ENCODE data around the gene TTC7B. TPM values are rescaled to one million over a fixed set of nuclear protein-coding genes. Genes with fewer than 3 reads are reported as not detected.

Gene TTC7B
- total RNA-seq, 1 donor from 2014 or later, result 5.0 TPM

DNA sequence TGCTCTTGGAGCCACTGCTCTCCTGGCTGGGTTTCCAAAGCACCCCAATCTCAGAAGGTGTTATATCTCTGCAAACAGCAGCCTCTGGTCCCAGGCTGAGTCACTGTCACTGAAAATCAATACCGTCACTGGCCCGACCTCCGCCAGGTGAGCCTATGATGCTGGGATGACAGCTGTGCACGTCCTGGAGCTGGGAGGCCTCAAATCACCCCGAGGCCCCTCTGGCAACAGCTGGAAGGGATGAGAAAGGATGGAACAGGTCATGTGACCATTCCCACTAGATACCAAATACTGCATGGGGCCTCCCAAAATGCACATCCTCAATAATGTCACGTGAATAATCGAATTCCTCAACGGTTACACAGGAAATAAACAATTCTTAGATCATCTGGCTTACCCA lies 190.8 kb downstream of the TTC7B start:
- intact Hi-C loops (cut with micrococcal nuclease), result no loop called here

DNA sequence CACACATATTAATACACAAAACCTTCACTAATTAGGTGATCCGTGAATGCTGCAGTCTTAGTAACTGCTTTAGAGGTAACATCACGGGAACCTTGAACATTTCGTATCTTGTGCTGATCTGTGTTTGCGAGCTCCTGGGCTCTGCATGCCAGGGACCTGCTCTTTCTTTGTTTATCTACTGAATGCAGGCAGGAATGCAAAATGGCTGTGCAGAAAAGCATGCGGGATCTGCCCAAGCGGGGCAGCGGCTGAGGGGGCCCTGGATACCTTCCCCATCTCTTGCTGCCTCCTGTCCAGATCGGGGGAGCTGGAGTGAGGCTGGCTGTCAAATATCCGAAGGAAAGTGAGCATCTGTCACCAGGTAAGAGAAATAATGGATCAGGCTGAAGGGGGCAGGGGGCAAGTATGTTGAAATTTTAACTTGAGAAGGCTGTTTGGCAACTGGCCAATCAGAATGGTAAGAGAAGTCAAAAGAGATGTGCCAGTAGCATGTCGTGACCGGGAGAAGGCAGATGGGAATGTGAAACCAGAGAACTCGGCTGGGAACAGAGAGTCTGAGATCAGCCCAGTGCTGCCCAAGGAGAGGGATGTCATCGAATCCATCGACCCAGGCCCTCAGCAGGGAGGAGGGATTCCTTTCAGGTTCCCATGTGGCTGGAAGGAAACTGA lies 191.4 kb downstream of the TTC7B start:
- intact Hi-C loops (cut with micrococcal nuclease), result no loop called here

DNA sequence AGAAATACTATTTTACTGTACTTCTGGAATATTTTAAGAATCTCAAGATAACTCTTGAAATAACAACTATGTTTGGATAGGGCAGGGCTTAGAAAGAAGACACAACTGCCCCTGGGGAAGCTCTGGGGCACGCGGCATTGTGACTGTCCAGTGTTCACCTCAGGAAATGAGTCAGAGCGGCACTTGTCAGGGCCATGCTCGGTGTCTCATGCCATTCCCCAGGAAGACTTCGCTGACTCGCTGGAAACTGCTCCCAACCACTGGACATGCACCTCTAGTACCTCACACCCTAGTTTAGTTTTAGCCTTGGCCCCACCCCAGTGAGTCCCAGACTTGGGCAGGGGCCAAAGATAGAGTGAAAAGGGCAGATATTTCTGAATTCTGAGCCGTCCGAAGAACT lies 192.0 kb downstream of the TTC7B start:
- intact Hi-C loops (cut with micrococcal nuclease), result no loop called here

DNA sequence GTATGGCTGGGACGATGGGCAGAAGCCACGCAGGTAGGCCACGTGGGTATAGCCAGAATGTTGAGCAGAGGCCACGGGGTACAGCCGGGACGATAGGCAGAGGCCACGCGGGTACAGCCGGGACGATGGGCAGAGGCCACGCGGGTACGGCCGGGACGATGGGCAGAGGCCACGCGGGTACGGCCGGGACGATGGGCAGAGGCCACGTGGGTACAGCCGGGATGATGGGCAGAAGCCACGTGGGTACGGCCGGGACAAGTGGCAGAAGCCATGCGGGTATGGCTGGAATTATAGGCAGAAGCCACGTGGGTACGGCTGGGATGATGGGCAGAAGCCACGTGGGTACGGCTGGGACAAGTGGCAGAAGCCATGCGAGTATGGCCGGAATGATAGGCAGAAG lies 195.0 kb downstream of the TTC7B start:
- intact Hi-C loops (cut with micrococcal nuclease), result no loop called here

DNA sequence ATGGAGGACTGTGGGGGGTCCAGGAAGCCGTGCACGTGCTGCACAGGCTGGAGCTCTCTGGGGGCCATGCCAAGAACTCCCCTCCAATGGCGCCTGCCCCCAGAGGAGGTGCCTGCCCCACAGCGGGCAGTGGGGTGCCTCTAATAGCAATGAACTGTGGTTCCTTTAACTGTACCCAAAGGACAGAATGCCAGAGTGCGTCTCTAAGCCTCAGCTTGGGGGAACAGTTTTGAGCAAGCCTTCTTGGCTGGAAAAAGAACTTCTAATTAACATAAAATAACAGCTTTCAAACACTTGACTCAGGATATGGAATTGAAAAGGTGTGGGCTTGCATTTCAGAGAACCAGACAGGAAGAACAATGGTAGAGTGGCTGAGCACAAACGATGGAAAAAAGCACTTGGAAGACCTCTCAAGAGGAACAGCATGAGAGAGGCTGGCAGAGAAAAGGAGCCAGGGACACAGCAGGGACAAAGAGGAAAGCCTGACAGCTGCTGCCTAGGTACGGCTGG lies 195.6 kb downstream of the TTC7B start:
- intact Hi-C loops (cut with micrococcal nuclease), result no loop called here

DNA sequence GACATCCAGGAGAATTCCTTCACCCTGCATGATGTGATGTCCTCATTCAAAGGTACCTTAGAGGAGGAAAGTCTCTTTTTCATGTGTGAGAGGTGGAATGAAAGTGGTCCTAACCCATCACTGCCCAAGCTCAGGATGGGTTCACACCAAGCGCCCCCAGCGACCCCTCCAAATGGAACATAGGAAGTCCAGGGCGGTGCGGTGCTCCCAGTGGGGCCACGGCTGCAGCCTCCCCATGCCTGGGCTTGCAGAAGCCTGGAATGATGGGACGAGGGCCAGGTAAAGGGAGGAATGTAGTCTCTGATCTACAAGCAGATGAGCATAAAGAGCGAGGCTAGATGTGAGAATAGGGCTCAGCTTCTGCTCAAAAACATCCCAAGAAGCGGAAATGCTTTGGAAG lies 196.3 kb downstream of the TTC7B start:
- intact Hi-C loops (cut with micrococcal nuclease), result no loop called here

DNA sequence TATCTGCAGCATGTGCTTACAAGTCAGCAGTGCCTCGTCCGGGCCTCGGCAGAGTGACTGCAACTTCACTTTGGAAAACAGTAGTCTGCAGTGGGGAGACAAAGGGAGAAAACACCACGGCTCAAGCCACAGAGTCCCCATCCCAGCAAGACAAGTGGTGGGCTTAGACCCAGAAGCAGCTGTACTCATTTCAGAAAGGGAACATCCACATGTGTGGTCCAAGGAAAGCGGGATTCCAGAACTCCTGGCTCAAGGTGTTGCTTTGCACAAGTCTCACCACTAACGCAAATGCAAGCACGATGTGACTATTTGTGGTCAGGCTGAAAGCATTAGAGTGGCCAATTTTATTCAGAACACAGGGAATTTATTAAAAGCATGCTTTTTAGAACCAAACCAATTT lies 198.3 kb downstream of the TTC7B start:
- intact Hi-C loops (cut with micrococcal nuclease), result no loop called here

DNA sequence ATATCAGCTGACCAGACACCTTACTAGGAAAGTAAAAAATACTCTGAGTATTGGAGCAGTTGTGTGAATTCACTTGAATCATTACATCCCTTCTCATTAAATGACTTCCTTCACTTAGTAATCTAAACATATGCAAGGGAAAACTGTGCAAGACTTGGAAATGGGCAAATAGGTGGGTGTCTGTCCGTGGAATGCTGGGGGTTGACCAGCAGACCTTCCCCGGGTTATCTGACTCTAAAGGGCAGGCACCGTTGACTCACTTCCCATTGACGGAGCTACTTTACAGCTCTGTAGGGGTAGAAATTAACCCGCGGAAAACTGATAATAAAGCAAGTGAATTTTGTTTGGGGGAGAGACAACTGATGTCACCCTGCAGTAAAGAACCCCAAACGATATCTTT lies 199.3 kb downstream of the TTC7B start:
- intact Hi-C loops (cut with micrococcal nuclease), result no loop called here

DNA sequence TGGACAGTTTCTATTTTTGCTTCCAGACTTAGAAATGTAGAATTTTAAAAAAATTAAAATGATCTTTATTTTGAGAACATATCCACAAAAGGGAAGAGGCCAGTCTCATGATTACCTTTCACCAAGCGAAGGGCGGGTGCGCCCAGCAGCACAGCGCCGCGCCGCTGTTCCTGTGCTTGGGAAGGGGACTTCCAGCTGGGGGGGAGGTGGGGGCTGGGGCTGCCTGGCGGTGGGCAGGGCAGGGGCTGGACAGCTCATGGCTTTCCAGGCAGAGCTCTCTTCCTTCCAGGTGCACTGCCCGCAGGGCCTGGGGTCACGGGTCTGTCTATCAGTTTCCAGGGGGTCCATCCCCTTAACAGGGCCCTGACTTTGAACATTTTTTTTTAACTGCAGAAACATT lies 199.9 kb downstream of the TTC7B start:
- intact Hi-C loops (cut with micrococcal nuclease), result no loop called here

DNA sequence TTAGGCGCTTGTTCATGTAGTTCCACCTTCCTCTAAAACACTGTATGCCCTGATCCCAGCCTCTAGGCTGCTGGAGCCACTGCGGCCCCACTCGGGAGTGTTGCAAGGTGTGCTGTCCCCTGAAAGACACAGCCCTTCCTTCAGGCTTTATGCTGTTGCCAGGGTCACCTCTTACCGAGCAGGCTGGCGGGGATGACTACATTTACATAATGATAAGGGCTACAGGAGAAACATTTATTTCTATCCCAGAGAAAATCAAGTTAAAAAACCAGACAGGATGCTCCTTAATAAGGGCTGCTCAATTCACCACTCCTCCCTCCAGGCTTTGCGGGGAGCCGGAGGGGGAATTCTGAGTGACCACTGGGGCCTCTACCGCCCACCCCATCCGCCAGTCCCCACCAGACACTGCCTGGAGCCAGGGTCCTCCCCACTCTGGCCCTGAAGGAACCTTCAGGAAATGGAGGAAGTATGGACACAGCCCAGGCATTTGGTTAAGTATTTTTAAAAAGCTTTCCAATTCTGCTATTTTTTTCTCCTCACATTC lies 200.6 kb downstream of the TTC7B start:
- intact Hi-C loops (cut with micrococcal nuclease), result no loop called here

DNA sequence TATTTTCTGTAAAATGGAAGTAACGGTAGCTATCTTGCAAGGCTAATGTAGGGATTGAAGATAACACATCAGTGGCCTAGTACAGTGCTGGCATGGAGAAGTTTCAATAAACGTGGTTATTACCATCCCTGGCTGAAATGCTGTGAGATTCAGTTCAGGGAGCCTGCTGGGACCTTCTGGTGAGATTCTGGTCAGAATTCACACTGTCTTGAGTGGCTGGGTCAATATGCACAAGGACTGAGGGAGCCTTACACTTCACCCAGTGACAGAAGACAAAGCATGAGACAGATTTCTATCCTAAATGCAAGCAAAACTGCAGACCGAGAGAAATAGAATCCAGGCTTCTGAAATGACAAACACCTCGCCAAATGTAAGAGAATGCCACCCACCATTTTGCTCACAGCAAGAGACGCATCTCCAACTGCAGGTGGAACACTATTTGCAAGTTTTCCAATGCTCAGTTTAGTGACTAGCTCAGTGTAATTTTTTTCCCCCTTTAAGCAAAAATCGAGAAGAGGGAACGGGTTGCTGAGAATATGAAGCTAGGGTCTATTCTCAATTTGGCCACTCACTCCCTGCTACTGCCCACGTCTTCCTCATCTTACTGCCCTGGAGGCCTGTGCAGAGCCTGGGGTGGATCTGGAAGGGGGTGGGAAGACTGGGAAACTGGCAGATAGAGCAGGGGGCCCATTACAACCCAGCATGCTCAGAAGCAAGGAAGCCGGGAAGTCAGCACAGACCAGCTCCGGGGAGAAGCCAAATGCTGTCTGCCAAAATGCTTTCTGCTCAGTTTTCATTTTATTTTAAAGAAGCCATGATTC lies 201.3 kb downstream of the TTC7B start:
- intact Hi-C loops (cut with micrococcal nuclease), result no loop called here

DNA sequence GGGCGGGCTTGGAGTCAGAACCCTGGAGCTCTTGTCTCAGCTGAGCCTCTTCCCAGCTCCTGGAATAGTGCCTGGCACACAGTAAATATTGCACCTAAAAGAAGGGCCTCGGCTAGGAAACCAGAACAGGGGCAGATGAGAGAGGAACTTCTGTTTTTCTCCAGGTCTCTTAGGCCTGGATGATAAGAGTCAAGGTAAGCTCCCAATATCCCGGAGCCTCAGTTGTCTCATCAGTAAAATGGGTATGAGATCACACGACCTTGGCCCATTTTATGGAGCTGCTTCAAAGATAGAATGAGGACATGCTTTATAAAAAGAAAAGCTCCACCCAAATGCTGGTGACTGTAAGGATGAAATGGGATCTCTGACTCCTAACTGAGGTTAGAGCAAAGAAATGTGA lies 202.2 kb downstream of the TTC7B start:
- intact Hi-C loops (cut with micrococcal nuclease), result no loop called here

DNA sequence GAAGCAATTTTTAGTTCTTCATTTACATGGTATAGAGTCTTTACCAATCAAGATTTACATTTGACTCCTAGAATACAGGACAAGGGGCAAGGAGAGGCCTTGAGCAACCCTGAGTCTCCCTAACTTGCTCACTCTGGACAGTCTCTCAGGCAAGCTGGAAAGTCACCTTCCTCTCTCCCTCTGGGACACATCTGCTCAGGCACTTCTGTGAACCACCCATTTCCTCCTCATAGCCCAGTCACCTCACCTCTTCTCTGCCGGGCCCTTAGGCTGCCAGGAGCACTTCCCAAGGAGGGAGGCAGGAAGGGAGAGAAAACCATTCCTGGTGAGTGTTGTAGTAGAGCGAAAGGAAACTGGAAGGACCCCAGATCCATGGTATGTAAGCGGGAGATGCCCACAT lies 202.8 kb downstream of the TTC7B start:
- intact Hi-C loops (cut with micrococcal nuclease), result no loop called here

DNA sequence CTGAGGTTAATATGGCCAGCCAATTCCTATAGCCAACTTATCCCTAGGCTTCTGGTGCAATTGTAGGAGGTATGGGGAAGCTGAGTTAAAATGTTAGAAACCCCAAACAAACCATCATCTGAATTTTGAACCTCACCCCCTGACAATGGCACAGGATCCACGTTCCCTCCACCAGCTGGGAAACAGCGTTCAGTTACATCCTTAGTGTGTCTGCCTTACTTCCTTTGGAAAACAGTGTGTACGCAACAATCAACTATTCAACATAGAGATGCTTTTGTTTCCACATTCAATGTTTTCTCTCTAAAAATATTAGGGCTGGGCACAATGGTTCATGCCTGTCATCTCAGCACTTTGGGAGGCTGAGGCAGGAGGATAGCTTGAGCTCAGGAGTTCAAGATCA lies 203.4 kb downstream of the TTC7B start:
- intact Hi-C loops (cut with micrococcal nuclease), result no loop called here

DNA sequence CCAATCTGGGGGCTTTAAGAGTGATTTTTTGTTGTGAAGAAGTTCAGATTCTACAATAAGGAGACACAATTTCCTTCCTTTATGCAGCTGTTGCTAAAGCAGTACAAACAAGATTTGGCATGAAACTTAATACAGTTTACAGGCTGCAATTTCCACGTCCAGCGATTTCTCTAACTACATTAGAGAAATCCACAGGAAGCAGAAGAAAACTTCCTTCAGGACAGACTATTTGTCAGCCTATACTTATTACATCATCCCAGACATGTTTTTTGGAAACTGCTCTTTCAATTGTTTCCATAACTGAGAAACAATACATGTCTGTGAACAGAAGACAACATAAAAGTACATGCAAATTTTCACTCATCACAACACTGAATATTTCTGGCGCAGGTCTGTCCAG lies 204.3 kb downstream of the TTC7B start:
- intact Hi-C loops (cut with micrococcal nuclease), result no loop called here

DNA sequence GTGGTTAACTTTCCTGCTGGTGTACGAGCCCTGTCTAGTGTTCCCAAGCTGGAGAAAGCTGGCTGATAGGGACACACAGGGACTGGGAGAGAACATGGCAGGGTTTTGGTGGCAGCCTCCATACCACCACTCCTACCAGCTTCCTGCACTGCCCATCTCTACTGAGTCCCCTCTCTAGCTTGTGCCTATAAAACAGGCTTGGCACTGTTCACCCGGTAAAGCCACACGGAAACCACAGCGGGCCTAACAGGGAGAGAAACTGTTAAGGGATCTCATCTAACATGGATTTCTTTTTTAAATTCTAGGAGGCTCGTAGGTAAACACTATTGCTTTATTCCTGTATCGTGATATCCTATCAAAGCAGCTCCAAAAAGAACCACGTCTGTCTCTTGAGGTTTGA lies 204.7 kb downstream of the TTC7B start:
- intact Hi-C loops (cut with micrococcal nuclease), result no loop called here

DNA sequence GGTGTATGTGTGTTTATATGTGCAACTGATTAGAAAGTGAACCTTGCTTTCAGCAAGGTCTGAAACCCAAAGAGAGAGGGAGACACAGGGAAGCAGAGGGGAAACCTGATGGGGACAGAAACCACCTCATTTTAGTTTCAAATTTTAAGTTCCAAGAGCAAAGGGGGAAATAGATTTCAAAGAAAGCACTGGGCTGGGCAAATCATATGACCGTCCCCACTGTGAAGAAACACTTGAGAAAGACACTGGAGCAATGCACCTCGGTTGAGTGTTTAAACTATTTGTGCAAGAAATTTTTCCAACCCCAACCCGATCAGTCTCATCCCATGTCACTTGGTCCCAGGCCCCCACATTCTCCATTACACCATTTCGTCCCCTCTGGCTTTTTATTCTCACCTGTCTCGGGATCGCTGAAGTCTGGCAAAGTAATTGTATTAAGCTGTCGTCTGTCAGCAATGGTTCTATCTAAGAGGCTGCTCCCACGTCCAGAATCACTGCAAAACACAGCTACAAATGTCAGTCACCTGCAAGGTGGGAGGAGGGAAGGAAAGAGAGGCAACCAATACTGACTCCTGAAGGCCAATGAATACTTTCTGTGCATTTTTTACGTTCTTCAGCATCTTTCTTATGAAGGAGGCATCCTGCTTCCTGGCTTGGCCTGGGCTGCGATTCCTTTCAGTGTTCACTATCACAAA lies 205.7 kb downstream of the TTC7B start:
- intact Hi-C loops (cut with micrococcal nuclease), result no loop called here

DNA sequence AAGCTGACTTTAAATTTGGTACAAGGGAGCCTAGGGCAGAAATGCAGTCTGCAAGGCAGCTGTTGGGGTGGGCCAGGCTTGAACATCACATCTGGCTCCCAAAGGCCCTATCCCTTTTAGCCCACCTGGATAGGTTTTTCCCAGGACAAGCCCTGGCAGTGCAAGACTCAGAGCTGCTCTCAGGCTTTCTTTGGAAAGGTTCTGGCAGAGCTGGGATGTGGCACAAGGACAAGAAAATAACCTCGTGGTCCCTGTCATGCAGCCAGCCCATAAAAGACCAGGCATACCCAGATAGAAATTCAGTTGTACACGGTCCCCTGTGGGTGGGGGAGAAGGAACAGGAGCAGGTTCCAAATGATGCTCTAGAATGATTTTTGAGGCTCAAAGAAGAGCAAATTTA lies 206.9 kb downstream of the TTC7B start:
- intact Hi-C loops (cut with micrococcal nuclease), result no loop called here

DNA sequence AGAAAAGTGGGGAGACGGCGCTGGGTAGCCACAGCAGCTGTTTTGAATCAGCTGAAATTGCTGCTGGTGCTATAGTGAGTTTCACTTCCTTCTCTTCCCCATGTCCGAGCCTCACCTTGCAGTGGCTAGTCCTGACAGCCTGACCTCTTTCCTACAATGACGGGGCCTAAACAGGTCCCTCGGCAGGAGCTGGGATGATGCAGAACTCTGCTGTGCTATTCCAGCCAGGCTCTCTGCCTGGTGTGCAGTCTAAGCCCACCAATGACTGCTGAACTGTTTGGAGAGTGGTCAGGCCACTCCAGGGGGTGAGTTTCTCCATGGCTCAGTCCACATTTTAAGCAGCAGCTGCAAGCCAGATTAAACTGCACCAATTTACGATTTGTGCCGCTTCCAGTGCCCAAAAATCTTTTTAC lies 207.3 kb downstream of the TTC7B start:
- intact Hi-C loops (cut with micrococcal nuclease), result no loop called here

DNA sequence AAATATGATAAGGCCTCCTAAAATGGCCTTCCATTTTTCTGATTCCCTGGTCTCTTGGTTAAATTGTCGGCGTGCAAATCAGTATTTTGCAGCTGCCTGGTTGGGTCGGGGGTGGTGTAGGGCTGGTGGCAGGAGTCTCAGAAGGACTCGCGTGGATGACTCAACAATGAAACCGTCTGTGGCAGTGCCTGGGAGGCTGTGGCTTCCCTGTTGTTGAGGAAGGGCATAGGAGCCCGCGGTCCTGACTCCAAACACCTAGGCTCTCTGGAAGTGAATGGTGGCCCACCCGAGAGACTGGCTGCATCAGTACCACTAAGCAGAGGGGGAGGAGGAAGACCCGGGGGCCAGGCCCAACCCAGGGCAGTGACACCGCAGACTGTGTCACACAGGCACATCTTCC lies 207.9 kb downstream of the TTC7B start:
- intact Hi-C loops (cut with micrococcal nuclease), result no loop called here

DNA sequence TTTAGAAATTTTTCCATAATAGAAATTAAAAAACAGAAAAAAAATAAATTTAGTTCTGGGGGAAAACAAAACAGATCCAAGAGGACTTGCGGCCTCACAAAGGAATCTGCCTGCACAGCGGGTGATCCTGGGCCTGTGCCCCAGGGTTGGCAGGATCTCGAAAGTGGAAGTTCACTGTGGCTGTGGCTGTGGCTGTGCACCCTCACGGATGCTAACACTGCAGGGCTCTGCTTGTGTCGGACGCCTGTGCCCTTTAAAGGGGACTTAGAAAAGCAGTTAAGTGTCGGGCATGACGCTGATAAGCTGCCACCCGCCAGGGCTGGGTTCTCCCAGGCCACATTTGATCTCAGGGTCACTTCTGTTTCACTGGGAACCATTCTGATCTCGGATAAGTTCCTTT lies 209.1 kb downstream of the TTC7B start:
- intact Hi-C loops (cut with micrococcal nuclease), result no loop called here

DNA sequence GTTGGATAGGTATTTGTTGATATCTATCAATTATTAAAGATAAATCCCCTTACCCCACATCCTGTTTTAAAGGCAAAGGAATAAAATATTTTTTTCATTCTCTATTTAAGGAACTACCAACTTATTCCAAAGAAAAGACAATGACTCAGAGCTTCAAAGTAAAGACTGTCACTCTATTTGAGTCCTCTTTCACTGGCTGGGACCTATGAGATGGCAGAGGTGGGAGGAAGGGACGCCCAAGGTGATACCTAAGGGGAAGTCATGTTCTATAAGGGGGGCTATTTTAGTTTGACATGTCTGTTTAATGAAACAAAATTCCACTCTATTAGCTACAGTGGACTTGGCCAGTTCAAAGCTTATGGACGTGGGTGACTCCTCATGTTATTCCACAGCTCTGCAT lies 209.8 kb downstream of the TTC7B start:
- intact Hi-C loops (cut with micrococcal nuclease), result no loop called here
